Measurements from ENCODE around the gene TRIP10.
"Not testable (repeated sequence)": the region's sequence is repeated elsewhere in the genome, so short reads cannot be mapped to it uniquely, and the experiment has no call there.

The TRIP10 gene

GRCh38 chr19:6800160-6800790 lies 60.8 kb downstream of the TRIP10 start:
- FAIRE-seq: not testable (repeated sequence)

- FAIRE-seq: no peak
Measured at GRCh38 chr19:6800991-6801484, 61.6 kb downstream of the TRIP10 start.
